H1 (cell line): Measurements from ENCODE around the gene PCSK4.

Experiments
- CEBPB ChIP-seq: IDR thresholded peaks from 2 replicates; pipeline ENCODE4 v1.6.1; 2012; ENCODE audit warnings: low read depth, low read length
- CHD2 ChIP-seq: IDR thresholded peaks from 2 replicates; pipeline ENCODE4 v1.6.1; 2012; ENCODE audit warnings: low read length, improper control_type of control experiment
- EGR1 ChIP-seq: IDR thresholded peaks from 2 replicates; pipeline ENCODE4 v1.6.1; 2011; ENCODE audit warnings: low read depth, low read length, borderline replicate concordance
- EP300 ChIP-seq, 2 experiments: IDR thresholded peaks; 1 replicate in 1 of 2; 2 replicates in 1 of 2; pipeline ENCODE4 v1.6.1; 2011 to 2012; ENCODE audit warnings: low read depth in 2 of 2, low read length in 2 of 2, mild to moderate bottlenecking in 2 of 2, borderline replicate concordance in 1 of 2, inconsistent platforms in 1 of 2, moderate library complexity in 1 of 2
- GABPA ChIP-seq: IDR thresholded peaks from 2 replicates; pipeline ENCODE4 v1.6.1; 2011; ENCODE audit warnings: mild to moderate bottlenecking, low read length, moderate library complexity, borderline replicate concordance; ENCODE audit not compliant: insufficient read depth
- KDM5A ChIP-seq: fragments of 200-600 bp; IDR thresholded peaks from 2 replicates; pipeline ENCODE4 v1.7.1; 2012; ENCODE audit warnings: mild to moderate bottlenecking, low read length, inconsistent platforms, mixed read lengths
- NANOG ChIP-seq: IDR thresholded peaks from 2 replicates; pipeline ENCODE4 v1.6.1; 2011; ENCODE audit warnings: low read length, low read depth, mild to moderate bottlenecking, inconsistent platforms; ENCODE audit not compliant: insufficient read depth, poor library complexity, severe bottlenecking
- POLR2AphosphoS5 ChIP-seq: IDR thresholded peaks from 2 replicates; pipeline ENCODE4 v1.6.1; 2011; ENCODE audit warnings: low read depth, low read length
- POU5F1 ChIP-seq: IDR thresholded peaks from 2 replicates; pipeline ENCODE4 v1.6.1; 2011; ENCODE audit warnings: low read depth, mild to moderate bottlenecking, low read length, moderate library complexity
- SIX5 ChIP-seq: IDR thresholded peaks from 2 replicates; pipeline ENCODE4 v1.6.1; 2011; ENCODE audit warnings: mild to moderate bottlenecking, low read depth, low read length
- SRF ChIP-seq: IDR thresholded peaks from 2 replicates; pipeline ENCODE4 v1.6.1; 2011; ENCODE audit warnings: mild to moderate bottlenecking, low read depth, low read length, moderate library complexity
- YY1 ChIP-seq: IDR thresholded peaks from 2 replicates; pipeline ENCODE4 v1.6.1; 2011; ENCODE audit warnings: low read depth, mild to moderate bottlenecking, low read length
- TF ChIP-seq, protein P1 (sequence below): IDR thresholded peaks from 2 replicates; pipeline ENCODE4 v1.6.1; 2012; ENCODE audit warnings: low read length, inconsistent platforms
- TF ChIP-seq, protein P2 (sequence below), 3 experiments: IDR thresholded peaks; 1 replicate in 2 of 3; 2 replicates in 1 of 3; pipeline versions ENCODE4 v1.5.1 to v1.6.1; 2011; ENCODE audit warnings: low read length in 3 of 3, mild to moderate bottlenecking in 3 of 3, inconsistent platforms in 2 of 3, low read depth in 1 of 3, moderate library complexity in 1 of 3; ENCODE audit not compliant: insufficient read depth in 1 of 3; ENCODE audit errors: control extremely low read depth in 1 of 3

DNA sequence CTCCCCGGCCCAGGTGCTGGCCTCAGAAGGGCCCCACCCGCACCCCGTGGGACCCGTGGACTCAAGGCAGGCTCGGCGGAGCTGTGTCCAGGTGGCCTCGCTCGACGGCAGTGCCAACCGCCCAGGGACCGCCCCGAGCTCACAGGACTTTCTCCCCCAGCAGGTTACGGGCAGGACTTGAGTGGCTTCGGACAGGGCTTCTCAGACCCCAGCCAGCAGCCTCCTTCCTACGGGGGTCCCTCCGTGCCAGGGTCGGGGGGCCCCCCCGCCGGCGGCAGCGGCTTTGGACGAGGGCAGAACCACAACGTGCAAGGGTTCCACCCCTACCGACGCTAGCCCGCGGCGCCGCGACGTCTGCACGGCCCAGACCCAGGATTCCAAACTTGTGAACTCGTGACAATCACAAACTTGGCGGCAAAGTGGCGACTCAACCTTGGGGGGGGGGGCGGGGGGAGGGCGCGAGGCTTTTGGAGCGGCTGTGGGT, 55.5 kb downstream of the PCSK4 start:
- TF ChIP-seq GABPA (no peak), POLR2AphosphoS5 (no peak), POU5F1 (no peak), KDM5A (no peak), EP300 (IDR thresholded peaks at IDR 0.05; ENCODE audit: borderline replicate concordance in 1 of 2, low read depth in 2 of 2, low read length in 2 of 2) (no peak), CHD2 (no peak), CEBPB (no peak), YY1 (no peak), NANOG (no peak), SIX5 (no peak), EGR1 (no peak), SRF (no peak)
- TF ChIP-seq, protein P1, sequence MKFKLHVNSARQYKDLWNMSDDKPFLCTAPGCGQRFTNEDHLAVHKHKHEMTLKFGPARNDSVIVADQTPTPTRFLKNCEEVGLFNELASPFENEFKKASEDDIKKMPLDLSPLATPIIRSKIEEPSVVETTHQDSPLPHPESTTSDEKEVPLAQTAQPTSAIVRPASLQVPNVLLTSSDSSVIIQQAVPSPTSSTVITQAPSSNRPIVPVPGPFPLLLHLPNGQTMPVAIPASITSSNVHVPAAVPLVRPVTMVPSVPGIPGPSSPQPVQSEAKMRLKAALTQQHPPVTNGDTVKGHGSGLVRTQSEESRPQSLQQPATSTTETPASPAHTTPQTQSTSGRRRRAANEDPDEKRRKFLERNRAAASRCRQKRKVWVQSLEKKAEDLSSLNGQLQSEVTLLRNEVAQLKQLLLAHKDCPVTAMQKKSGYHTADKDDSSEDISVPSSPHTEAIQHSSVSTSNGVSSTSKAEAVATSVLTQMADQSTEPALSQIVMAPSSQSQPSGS, result no peak
- TF ChIP-seq, protein P2, sequence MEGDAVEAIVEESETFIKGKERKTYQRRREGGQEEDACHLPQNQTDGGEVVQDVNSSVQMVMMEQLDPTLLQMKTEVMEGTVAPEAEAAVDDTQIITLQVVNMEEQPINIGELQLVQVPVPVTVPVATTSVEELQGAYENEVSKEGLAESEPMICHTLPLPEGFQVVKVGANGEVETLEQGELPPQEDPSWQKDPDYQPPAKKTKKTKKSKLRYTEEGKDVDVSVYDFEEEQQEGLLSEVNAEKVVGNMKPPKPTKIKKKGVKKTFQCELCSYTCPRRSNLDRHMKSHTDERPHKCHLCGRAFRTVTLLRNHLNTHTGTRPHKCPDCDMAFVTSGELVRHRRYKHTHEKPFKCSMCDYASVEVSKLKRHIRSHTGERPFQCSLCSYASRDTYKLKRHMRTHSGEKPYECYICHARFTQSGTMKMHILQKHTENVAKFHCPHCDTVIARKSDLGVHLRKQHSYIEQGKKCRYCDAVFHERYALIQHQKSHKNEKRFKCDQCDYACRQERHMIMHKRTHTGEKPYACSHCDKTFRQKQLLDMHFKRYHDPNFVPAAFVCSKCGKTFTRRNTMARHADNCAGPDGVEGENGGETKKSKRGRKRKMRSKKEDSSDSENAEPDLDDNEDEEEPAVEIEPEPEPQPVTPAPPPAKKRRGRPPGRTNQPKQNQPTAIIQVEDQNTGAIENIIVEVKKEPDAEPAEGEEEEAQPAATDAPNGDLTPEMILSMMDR (IDR thresholded peaks at IDR 0.05; ENCODE audit: control extremely low read depth in 1 of 3, insufficient read depth in 1 of 3, low read depth in 1 of 3, low read length in 3 of 3), result no peak
